Spinal cord (tissue), 10 donors: ENCODE results near the gene PSG3. TPM values are rescaled to one million over a fixed set of nuclear protein-coding genes. Genes with fewer than 3 reads are reported as not detected.
"Not testable (repeated sequence)": the region's sequence is repeated elsewhere in the genome, so short reads cannot be mapped to it uniquely, and the experiment has no call there.

Experiments used
- DNase-seq, 6 donors: peaks; one replicate each; pipeline versions ENCODE4 v3.0.0 to v3.0.0-alpha.2; 2013 to 2015; ENCODE audit warnings: low spot score in 6 of 6, low read depth in 4 of 6
- H3K27ac ChIP-seq: one replicate; pipeline ENCODE4 v1.5.1; 2013; ENCODE audit warnings: low read depth, low read length, control low read depth
- H3K27me3 ChIP-seq: one replicate; pipeline ENCODE4 v1.6.1; 2013; ENCODE audit warnings: low read length; ENCODE audit not compliant: control insufficient read depth, insufficient read depth
- H3K36me3 ChIP-seq: one replicate; pipeline ENCODE4 v1.6.1; 2013; ENCODE audit warnings: low read length; ENCODE audit not compliant: control insufficient read depth, insufficient read depth
- H3K4me1 ChIP-seq: one replicate; pipeline ENCODE4 v1.6.1; 2013; ENCODE audit warnings: low read length; ENCODE audit not compliant: control insufficient read depth, insufficient read depth
- H3K4me3 ChIP-seq: one replicate; pipeline ENCODE4 v1.5.1; 2013; ENCODE audit warnings: low read depth, low read length, control low read depth
- H3K9me3 ChIP-seq: one replicate; pipeline ENCODE4 v1.6.1; 2013; ENCODE audit warnings: low read length; ENCODE audit not compliant: control insufficient read depth, insufficient read depth
- WGBS: methylation state at CpG from one replicate; pipeline ENCODE4 v1.1.5; 2013; ENCODE audit warnings: missing lambda C conversion rate; ENCODE audit not compliant: insufficient coverage; 5-methylcytosine and 5-hydroxymethylcytosine counted together
- polyA plus RNA-seq, 2 donors: library from polyadenylated mRNA; unstranded; fragments of 120-200 nt; gene quantifications; one replicate each; pipeline ENCODE4 v1.2.1, GENCODE V29; 2013; ENCODE audit not compliant: insufficient read length in 2 of 2
- total RNA-seq, 2 donors: library from RNA; depleted of rRNA in 1 of 2; stranded (reverse); fragments of 120-200 nt in 1 of 2; fragments of >200 nt in 1 of 2; gene quantifications; one replicate each; pipeline versions ENCODE4 v1.2.3 to v1.2.4, GENCODE V29; 2013 to 2014
- donor health status: healthy.

Gene PSG3
- total and polyA plus RNA-seq, 4 donors = 0.17 to 0.83 (median 0.55) TPM; not detected in 1

GRCh38 chr19:42760954-42761923, 21.0 kb upstream of the PSG3 start:
- DNase-seq, H3K27me3 ChIP-seq, H3K4me1 ChIP-seq, H3K36me3 ChIP-seq, H3K4me3 ChIP-seq, H3K27ac ChIP-seq, H3K9me3 ChIP-seq: not testable (repeated sequence)
- WGBS = 75% methylated on average over 2 of the region's 7 CpGs

GRCh38 chr19:42758667-42759066, 18.4 kb upstream of the PSG3 start:
- not testable (repeated sequence) for H3K9me3 ChIP-seq, H3K27ac ChIP-seq, DNase-seq, H3K36me3 ChIP-seq, H3K27me3 ChIP-seq, H3K4me3 ChIP-seq, H3K4me1 ChIP-seq
- WGBS = 6% methylated on average over 2 of the region's 3 CpGs

- not testable (repeated sequence) for H3K36me3 ChIP-seq
- 100% methylated on average over 1 of the region's 1 CpG for WGBS
Measured at GRCh38 chr19:42752246-42752645, 12.0 kb upstream of the PSG3 start.

GRCh38 chr19:42741726-42742607, 1.7 kb upstream of the PSG3 start:
- not testable (repeated sequence) for DNase-seq, H3K9me3 ChIP-seq, H3K36me3 ChIP-seq, H3K4me3 ChIP-seq, H3K27me3 ChIP-seq, H3K4me1 ChIP-seq, H3K27ac ChIP-seq
- WGBS = 47% methylated on average over 10 of the region's 14 CpGs

More at GRCh38 chr19:42752246-42752645, 12.0 kb upstream of the PSG3 start:
- DNase-seq, H3K4me1 ChIP-seq, H3K27me3 ChIP-seq, H3K9me3 ChIP-seq, H3K27ac ChIP-seq, H3K4me3 ChIP-seq: not testable (repeated sequence)

GRCh38 chr19:42737581-42738011, 2.7 kb downstream of the PSG3 start:
- H3K27ac ChIP-seq, H3K4me1 ChIP-seq, DNase-seq, H3K27me3 ChIP-seq, H3K36me3 ChIP-seq, H3K4me3 ChIP-seq, H3K9me3 ChIP-seq: not testable (repeated sequence)
- 66% methylated on average over 2 of the region's 2 CpGs for WGBS

- 62% methylated on average over 4 of the region's 5 CpGs for WGBS
- H3K27me3 ChIP-seq, H3K27ac ChIP-seq, H3K4me1 ChIP-seq, DNase-seq, H3K4me3 ChIP-seq, H3K36me3 ChIP-seq, H3K9me3 ChIP-seq: not testable (repeated sequence)
Measured at GRCh38 chr19:42728341-42728740, 11.9 kb downstream of the PSG3 start.

GRCh38 chr19:42714000-42714399, 26.3 kb downstream of the PSG3 start:
- H3K27me3 ChIP-seq, H3K36me3 ChIP-seq, H3K27ac ChIP-seq, DNase-seq, H3K4me3 ChIP-seq, H3K9me3 ChIP-seq, H3K4me1 ChIP-seq: not testable (repeated sequence)
- WGBS = no CpG with 5 or more reads among the region's 1 CpG

- 53% methylated on average over 2 of the region's 6 CpGs for WGBS
- not testable (repeated sequence) for H3K36me3 ChIP-seq, H3K27ac ChIP-seq, H3K9me3 ChIP-seq, DNase-seq, H3K4me3 ChIP-seq, H3K4me1 ChIP-seq, H3K27me3 ChIP-seq
Measured at GRCh38 chr19:42712753-42713152, 27.5 kb downstream of the PSG3 start.

GRCh38 chr19:42710986-42711385, 29.3 kb downstream of the PSG3 start:
- not testable (repeated sequence) for H3K27ac ChIP-seq, H3K9me3 ChIP-seq, DNase-seq, H3K4me3 ChIP-seq, H3K36me3 ChIP-seq, H3K27me3 ChIP-seq, H3K4me1 ChIP-seq
- WGBS = no CpG with 5 or more reads among the region's 1 CpG
